Activated T-helper 1 cell treated with Interleukin-2 at 50 U/mL for 16 hours (primary cell): Measurements from ENCODE around the gene ADAMTSL1.
"Not testable (repeated sequence)": the region's sequence is repeated elsewhere in the genome, so short reads cannot be mapped to it uniquely, and the experiment has no call there.

ENCODE experiments used
- DNase-seq: peaks from one replicate; pipeline ENCODE4 v3.0.0-alpha.2; 2020; ENCODE audit warnings: low read depth

Gene ADAMTSL1

DNA sequence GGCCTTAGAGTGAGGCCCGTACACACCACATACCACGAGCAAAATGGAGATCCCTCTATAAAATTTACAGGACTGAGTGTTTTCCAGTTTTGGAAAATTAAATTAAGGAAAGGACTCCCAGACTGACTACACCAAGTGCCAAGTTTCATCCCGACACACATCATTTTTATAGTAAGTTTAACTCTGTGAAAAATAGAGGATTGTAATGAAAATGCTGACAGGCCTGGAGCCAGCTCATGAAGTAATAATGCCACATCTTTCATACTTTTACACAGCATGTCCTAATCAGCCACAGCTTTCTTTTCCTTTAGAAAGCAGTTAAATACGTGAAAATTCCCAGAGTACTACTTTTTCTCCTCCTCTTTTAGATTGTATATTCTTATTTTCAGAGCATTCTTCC, 389.8 kb downstream of the ADAMTSL1 start:
- no peak for DNase-seq

DNA sequence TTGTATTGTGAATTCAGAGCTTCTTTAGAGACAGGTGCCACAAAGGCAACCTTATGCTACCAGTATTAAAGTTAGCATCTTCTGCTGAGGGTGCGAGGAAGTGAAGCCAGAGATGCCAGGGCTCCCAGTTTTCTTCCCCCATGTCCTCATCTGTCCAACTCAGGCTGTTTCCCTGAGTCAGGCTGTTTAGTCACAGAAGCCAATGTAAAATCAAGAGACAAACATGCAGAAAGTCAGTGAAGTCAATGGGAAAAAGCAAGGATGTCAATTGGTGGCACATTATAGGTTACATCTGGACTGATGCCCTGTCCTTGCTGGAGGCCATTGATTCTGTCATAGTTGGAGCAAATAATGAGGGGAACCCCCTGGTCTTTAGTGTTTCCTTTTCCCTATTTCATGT, 390.6 kb downstream of the ADAMTSL1 start:
- DNase-seq: no peak

DNA sequence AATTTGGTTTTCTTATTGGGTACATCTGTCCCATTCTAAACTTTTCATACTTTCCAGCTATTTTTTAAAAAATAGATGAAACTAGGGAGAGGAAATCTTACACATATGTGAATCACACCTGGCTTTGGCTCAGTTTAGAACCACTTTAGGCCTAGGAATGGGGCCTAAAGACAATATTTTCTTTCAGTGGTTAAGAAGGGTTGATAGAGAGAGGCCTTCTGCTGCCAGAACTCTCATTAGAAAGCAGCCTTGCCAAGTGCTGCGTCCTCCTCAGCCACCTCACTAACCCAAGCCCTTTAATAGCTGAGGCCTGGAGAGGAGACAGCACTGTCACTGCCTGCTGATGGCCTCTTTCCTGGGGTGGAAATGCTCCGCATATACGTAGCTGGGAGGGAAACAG, 391.6 kb downstream of the ADAMTSL1 start:
- DNase-seq: no peak

- DNase-seq: no peak
Measured at GRCh38 chr9:18866121-18866831, 392.3 kb downstream of the ADAMTSL1 start.

DNA sequence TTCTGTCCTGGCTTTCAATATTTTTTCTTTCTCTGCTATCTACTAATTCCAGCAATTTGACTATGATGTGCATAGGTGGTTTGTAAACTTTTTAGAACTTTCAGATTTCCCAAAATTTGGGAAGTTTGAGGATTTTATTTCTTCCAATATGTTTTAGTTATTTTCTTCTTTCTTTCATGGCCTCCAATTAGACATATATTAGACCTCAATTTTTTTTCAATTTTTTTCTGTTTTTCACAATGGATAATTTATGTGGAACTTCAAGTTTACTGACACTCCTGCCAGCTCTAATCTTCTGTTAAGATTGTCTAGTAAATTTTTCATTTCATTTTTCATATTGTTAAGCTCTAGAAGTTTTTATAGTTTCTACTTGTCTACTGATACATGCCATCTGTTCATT, 395.8 kb downstream of the ADAMTSL1 start:
- DNase-seq: no peak

DNA sequence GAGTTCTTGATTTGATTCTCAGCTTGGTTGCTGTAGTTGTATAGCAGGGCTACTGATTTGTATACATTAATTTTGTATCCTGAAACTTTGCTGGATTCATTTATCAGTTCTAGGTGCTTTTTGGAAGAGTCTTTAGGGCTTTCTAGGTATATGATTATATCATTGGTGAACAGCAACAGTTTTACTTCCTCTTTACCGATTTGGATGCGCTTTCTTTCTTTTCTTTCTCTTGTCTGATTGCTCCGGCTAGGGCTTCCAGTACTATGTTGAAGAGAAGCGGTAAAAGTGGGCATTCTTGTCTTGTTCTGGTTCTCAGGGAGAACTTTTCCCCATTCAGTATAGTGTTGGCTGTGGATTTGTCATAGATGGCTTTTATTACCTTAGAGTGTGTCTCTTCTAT, 400.1 kb downstream of the ADAMTSL1 start:
- DNase-seq: no peak

GRCh38 chr9:18874990-18875389, 401.0 kb downstream of the ADAMTSL1 start:
- DNase-seq: not testable (repeated sequence)

DNA sequence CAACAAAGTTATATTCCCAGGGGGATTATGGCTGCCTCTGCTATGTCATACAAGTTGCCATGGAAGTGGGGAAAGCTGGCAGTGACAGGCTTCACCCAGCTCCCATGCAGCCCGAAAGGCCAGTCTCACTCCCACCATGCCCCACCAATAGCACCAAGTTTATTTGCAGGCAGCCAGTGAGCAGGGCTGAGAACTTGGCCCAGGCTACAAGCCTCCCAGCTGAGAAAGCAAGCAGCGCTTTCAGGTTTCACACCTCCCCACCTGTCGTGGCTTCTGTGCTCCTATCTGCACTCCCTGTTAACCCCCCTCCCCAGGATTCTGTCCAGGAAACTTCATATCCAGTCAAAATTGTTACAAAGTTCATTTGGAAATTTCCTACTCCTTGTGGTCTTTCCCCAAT, 404.0 kb downstream of the ADAMTSL1 start:
- DNase-seq: no peak

GRCh38 chr9:18881758-18882157, 407.8 kb downstream of the ADAMTSL1 start:
- DNase-seq: no peak

- DNase-seq: no peak
Measured at GRCh38 chr9:18887546-18887945, 413.6 kb downstream of the ADAMTSL1 start.

GRCh38 chr9:18888290-18888689, 414.3 kb downstream of the ADAMTSL1 start:
- DNase-seq: no peak

- no peak for DNase-seq
Measured at GRCh38 chr9:18889550-18889949, 415.6 kb downstream of the ADAMTSL1 start.

DNA sequence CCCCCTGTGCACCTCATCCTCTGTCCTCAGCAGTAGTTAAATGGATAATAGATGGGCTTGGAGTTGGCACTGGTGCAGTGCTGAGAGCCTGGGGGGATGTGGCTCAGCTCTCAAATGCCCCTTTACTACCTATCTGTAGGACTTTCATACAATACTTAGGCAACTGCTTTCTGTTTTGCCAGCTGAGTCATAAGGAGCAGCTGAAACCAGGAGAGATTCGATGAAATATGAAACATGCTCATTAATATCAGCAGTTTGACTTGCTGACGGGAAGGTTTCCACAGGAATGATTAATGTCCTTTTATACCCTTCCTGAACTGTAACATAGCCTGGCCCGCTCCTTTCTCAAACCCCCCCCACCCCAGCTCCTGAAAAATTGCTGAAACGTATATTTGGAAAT, 416.4 kb downstream of the ADAMTSL1 start:
- DNase-seq: no peak

- DNase-seq: no peak
Measured at GRCh38 chr9:18891946-18892670, 418.2 kb downstream of the ADAMTSL1 start.

DNA sequence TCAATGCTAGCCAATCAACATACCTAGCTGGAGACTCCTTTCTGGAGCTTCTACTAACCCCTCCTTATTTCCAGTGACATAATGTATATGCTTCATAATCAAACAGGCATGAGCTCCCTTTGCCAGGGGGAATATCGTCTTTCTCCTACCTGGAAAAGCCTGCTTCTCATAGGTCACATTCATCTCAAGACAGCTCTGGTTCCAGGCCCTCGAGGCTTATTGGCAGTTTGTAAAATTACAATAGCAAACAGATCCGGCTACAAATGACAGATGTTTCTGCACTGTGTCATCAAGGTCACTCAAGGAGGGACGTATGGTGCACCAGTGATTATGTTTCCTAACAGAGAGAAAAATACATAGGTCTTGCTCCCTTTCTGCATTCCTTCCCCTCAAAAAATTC, 419.1 kb downstream of the ADAMTSL1 start:
- DNase-seq: no peak

- DNase-seq: no peak
Measured at GRCh38 chr9:18893491-18893890, 419.5 kb downstream of the ADAMTSL1 start.

GRCh38 chr9:18896004-18896403, 422.1 kb downstream of the ADAMTSL1 start:
- DNase-seq: no peak

GRCh38 chr9:18896531-18897179, 422.7 kb downstream of the ADAMTSL1 start:
- no peak for DNase-seq

- DNase-seq: no peak
Measured at GRCh38 chr9:18903450-18903849, 429.5 kb downstream of the ADAMTSL1 start.

- DNase-seq: no peak
Measured at GRCh38 chr9:18905028-18905882, 431.3 kb downstream of the ADAMTSL1 start.

GRCh38 chr9:18905883-18906629, 432.1 kb downstream of the ADAMTSL1 start:
- no peak for DNase-seq
